Stimulated activated CD4-positive, alpha-beta T cell treated with anti-CD3 and anti-CD28 coated beads, Interleukin-15, amount 100 ng/mL, for 48 hours (primary cell): ENCODE data around the gene RNF222.
A peak's percentile ranks its signal among the peaks of the same experiment; 100 is the strongest.

Experiments used
- DNase-seq, 2 donors: peaks; one replicate each; pipeline ENCODE4 v3.0.0-alpha.2; 2020; ENCODE audit warnings: low read depth in 2 of 2

RNF222 gene

GRCh38 chr17:8397636-8398035 lies at the start of gene RNF222:
TSS of gene RNF222 (minus strand) at chr17:8397827. CDS start at chr17:8393461, 4,366 bp downstream.
- no peak for DNase-seq

- no peak for DNase-seq
These were observed 47.9 kb upstream of the RNF222 start for GRCh38 chr17:8445536-8445935.

- no peak for DNase-seq
These were observed 46.9 kb upstream of the RNF222 start for GRCh38 chr17:8444494-8444893.

GRCh38 chr17:8443756-8444155 lies 46.1 kb upstream of the RNF222 start:
- DNase-seq, result no peak

GRCh38 chr17:8442310-8442709 lies 44.7 kb upstream of the RNF222 start:
- DNase-seq, result no peak

- DNase-seq, result no peak
These were observed 44.1 kb upstream of the RNF222 start for GRCh38 chr17:8441690-8442089.

- DNase-seq, result no peak
These were observed 42.1 kb upstream of the RNF222 start for GRCh38 chr17:8439681-8440080.

- no peak for DNase-seq
These were observed 40.8 kb upstream of the RNF222 start for GRCh38 chr17:8438441-8438840.

GRCh38 chr17:8436844-8437171 lies 39.2 kb upstream of the RNF222 start:
- DNase-seq, result no peak

- DNase-seq, result peak; percentile 49 to 50
These were observed 38.7 kb upstream of the RNF222 start for GRCh38 chr17:8436169-8436843.

- peak; percentile 99 for DNase-seq
These were observed 37.9 kb upstream of the RNF222 start, which contains the start of gene NDEL1 for GRCh38 chr17:8435245-8436168. TSS of gene NDEL1 (plus strand) at chr17:8435884. CDS start at chr17:8444272, 8,388 bp downstream.

- DNase-seq, result no peak
These were observed 33.3 kb upstream of the RNF222 start for GRCh38 chr17:8430966-8431365.

GRCh38 chr17:8426802-8427201 lies 29.2 kb upstream of the RNF222 start:
- no peak for DNase-seq

- no peak for DNase-seq
These were observed 28.6 kb upstream of the RNF222 start for GRCh38 chr17:8426094-8426720.

- no peak for DNase-seq
These were observed 23.9 kb upstream of the RNF222 start for GRCh38 chr17:8421571-8421970.

- no peak for DNase-seq
These were observed 22.7 kb upstream of the RNF222 start for GRCh38 chr17:8420041-8420934.

- no peak for DNase-seq
These were observed 21.7 kb upstream of the RNF222 start for GRCh38 chr17:8419305-8419704.

GRCh38 chr17:8418471-8418870 lies 20.8 kb upstream of the RNF222 start:
- DNase-seq, result no peak

- no peak for DNase-seq
These were observed 20.2 kb upstream of the RNF222 start for GRCh38 chr17:8417806-8418205.

- no peak for DNase-seq
These were observed 16.3 kb upstream of the RNF222 start for GRCh38 chr17:8413938-8414337.

GRCh38 chr17:8413328-8413727 lies 15.7 kb upstream of the RNF222 start:
- DNase-seq, result no peak

- no peak for DNase-seq
These were observed 14.5 kb upstream of the RNF222 start for GRCh38 chr17:8412089-8412488.
